ENCODE measurements around the gene MAPK4. TPM values are rescaled to one million over a fixed set of nuclear protein-coding genes. Genes with fewer than 3 reads are reported as not detected.

Gene MAPK4
- total and polyA plus RNA-seq, 2 of the 4 experiments (the other 2 are of a cell fraction): not detected

DNA sequence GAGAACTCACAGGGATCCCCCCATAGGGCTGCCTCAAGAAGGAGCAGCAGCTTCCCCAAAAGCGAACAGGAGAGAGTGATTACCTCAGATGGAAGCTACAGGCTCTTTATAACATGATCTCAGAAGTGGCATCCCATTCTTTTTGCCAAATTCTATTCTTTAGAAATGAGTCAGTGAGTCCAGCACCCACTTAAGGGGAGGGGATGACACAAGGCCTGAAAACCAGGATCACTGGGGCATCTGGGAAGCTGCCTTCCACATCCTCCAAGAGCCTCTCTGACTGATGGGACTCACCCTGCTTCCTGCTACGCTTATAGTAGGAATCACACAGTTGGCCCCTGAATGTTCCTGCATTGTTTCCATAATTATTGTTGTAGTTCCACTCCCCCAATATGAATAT is 96.5 kb downstream of the MAPK4 start (continued):
- TF ChIP-seq, protein P1, sequence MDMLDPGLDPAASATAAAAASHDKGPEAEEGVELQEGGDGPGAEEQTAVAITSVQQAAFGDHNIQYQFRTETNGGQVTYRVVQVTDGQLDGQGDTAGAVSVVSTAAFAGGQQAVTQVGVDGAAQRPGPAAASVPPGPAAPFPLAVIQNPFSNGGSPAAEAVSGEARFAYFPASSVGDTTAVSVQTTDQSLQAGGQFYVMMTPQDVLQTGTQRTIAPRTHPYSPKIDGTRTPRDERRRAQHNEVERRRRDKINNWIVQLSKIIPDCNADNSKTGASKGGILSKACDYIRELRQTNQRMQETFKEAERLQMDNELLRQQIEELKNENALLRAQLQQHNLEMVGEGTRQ (IDR thresholded peaks at IDR 0.05; ENCODE audit: low read depth, low read length): no peak

DNA sequence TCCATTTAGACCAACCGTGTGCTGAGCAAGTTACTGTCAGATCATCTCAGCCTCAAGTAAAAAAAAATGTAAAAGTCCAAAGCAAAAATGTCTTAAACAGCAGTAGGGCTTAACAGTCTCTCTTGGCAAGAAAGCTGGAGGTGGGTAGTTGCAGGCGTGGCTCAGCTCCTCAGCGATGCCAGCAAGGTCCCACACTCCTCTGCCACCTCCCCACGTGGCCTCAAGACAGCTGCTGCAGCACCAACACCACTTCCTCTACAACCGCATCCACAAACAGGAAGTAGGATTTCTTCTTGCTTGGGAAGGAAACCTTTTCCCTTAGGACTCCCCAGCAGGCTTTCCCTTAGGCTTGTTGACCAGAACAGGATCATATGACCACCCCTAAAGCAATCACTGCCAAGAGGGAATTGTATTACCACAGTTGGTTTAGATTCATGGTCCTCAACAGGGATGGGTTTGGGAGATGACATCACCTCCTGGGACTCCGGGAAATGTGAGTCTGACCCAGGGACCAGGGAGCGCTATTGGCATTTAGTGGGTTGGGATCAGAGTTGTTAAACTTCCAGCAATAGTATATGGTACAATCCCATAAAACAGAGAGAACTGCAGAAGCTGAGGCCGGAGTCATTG is 97.1 kb downstream of the MAPK4 start:
- Histone ChIP-seq H3K23ac (ENCODE audit: low read depth, low read length) (no peak overlapping the region), H3K4ac (ENCODE audit: low read depth, low read length) (no peak overlapping the region), H3K18ac (ENCODE audit: low read depth, low read length) (no peak overlapping the region), H3K9ac (ENCODE audit: low read depth, low read length) (no peak overlapping the region), H2BK20ac (ENCODE audit: low read depth, low read length) (no peak overlapping the region), H3K27ac (ENCODE audit: insufficient read depth, low read length) (no peak overlapping the region), H3K4me2 (ENCODE audit: low read depth, low read length) (no peak overlapping the region), H3K56ac (ENCODE audit: extremely low read depth, insufficient read depth, low read length) (no peak overlapping the region), H4K20me1 (ENCODE audit: insufficient read depth, low read length) (no peaks in the 10 kb centered on the region), H3K4me1 (ENCODE audit: control insufficient read depth, insufficient read depth, low read length) (no peaks in the 10 kb centered on the region), H4K91ac (ENCODE audit: insufficient read depth, low read depth, low read length) (no peak overlapping the region), H2AK5ac (ENCODE audit: low read depth, low read length) (no peak overlapping the region), H3K79me1 (ENCODE audit: low read depth in 1 of 2, low read length in 2 of 2) (no peaks in the 10 kb centered on the region), H3K14ac (replicated peaks; ENCODE audit: low read depth, low read length) (no peak overlapping the region), H3K9me1 (ENCODE audit: insufficient read depth, low read length) (no peaks in the 10 kb centered on the region), H2BK120ac (ENCODE audit: low read depth, low read length) (no peak overlapping the region), H4K5ac (ENCODE audit: low read depth, low read length) (no peak overlapping the region), H4K8ac (ENCODE audit: low read depth in 2 of 2, low read length in 2 of 2) (no peak overlapping the region), H3K9me3 (ENCODE audit: control insufficient read depth, insufficient read depth, low read length) (no peaks in the 10 kb centered on the region; the same call in 1 of the 2 replicates), H3K36me3 (ENCODE audit: control insufficient read depth, insufficient read depth, low read length) (no peaks in the 10 kb centered on the region), H2BK5ac (ENCODE audit: low read depth, low read length, poor library complexity, severe bottlenecking) (no peak overlapping the region), H3K4me3 (ENCODE audit: insufficient read depth, low read depth, low read length) (no peak overlapping the region), H2AK9ac (replicated peaks; ENCODE audit: low read depth, low read length, poor library complexity) (no peak overlapping the region), H2AFZ (replicated peaks; ENCODE audit: low read length, poor library complexity) (no peak overlapping the region), H3K27me3 (ENCODE audit: control insufficient read depth, insufficient read depth, low read length) (no peaks in the 10 kb centered on the region), H2BK15ac (ENCODE audit: low read depth, low read length) (no peak overlapping the region)
- CTCF ChIA-PET: no interaction called here
- in situ Hi-C loops (cut with MboI; ENCODE audit: low sequenced_read_pairs) (no loop called here), dilution Hi-C loops (cut with HindIII; ENCODE audit: low sequenced_read_pairs, unreplicated experiment) (no loop called here), intact Hi-C loops (cut with micrococcal nuclease) (no loop called here)
- ATAC-seq (ENCODE audit: low read depth): no peak
- POLR2A ChIA-PET (ENCODE audit: unreplicated experiment): no interaction called here
- no CpG with 5 or more reads among the region's 8 CpGs for WGBS, 2 experiments (ENCODE audit: extremely low coverage in 2 of 2, insufficient read length in 1 of 2)
- BruUV-seq (replicated peaks): no TSS peak
- DNase-seq: no peak
- TF ChIP-seq RCOR1 (IDR thresholded peaks at IDR 0.05; ENCODE audit: insufficient replicate concordance, low read length) (no peak), CEBPB (IDR thresholded peaks at IDR 0.05; ENCODE audit: low read depth, low read length) (no peak), POLR2A (IDR thresholded peaks at IDR 0.05; ENCODE audit: low read depth, low read length) (no peak), RFX5 (IDR thresholded peaks at IDR 0.05; ENCODE audit: low read depth, low read length) (no peak), BHLHE40 (IDR thresholded peaks at IDR 0.05; ENCODE audit: low read depth, low read length) (no peak), SMC3 (IDR thresholded peaks at IDR 0.05; ENCODE audit: low read depth, low read length) (no peak), RAD21 (IDR thresholded peaks at IDR 0.05; ENCODE audit: low read length) (no peak)
- TF ChIP-seq, protein P1 (IDR thresholded peaks at IDR 0.05; ENCODE audit: low read depth, low read length): no peak
- TF ChIP-seq, protein P2, sequence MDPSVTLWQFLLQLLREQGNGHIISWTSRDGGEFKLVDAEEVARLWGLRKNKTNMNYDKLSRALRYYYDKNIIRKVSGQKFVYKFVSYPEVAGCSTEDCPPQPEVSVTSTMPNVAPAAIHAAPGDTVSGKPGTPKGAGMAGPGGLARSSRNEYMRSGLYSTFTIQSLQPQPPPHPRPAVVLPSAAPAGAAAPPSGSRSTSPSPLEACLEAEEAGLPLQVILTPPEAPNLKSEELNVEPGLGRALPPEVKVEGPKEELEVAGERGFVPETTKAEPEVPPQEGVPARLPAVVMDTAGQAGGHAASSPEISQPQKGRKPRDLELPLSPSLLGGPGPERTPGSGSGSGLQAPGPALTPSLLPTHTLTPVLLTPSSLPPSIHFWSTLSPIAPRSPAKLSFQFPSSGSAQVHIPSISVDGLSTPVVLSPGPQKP (IDR thresholded peaks at IDR 0.05; ENCODE audit: borderline replicate concordance, low read depth, low read length): no peak
- TF ChIP-seq, protein P3, sequence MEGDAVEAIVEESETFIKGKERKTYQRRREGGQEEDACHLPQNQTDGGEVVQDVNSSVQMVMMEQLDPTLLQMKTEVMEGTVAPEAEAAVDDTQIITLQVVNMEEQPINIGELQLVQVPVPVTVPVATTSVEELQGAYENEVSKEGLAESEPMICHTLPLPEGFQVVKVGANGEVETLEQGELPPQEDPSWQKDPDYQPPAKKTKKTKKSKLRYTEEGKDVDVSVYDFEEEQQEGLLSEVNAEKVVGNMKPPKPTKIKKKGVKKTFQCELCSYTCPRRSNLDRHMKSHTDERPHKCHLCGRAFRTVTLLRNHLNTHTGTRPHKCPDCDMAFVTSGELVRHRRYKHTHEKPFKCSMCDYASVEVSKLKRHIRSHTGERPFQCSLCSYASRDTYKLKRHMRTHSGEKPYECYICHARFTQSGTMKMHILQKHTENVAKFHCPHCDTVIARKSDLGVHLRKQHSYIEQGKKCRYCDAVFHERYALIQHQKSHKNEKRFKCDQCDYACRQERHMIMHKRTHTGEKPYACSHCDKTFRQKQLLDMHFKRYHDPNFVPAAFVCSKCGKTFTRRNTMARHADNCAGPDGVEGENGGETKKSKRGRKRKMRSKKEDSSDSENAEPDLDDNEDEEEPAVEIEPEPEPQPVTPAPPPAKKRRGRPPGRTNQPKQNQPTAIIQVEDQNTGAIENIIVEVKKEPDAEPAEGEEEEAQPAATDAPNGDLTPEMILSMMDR (conservative IDR thresholded peaks at IDR 0.05; ENCODE audit: low read depth, low read length): no peak
